Gastrocnemius medialis (tissue), 4 donors: Measurements from ENCODE around the gene BCL2L12. TPM values are rescaled to one million over a fixed set of nuclear protein-coding genes. Genes with fewer than 3 reads are reported as not detected.
A peak's percentile ranks its signal among the peaks of the same experiment; 100 is the strongest.

ENCODE experiments used
- ATAC-seq, 2 donors: fragments of 150-250 bp; one replicate each; pipeline ENCODE4 v1.9.1; 2016
- DNase-seq, 2 donors: peaks; one replicate each; pipeline ENCODE4 v3.0.0-alpha.2; 2019
- H3K27ac ChIP-seq, 4 donors: fragments of 200-600 bp; sonication (generic); 1 replicate in 1 of 4; 2 replicates in 3 of 4; pipeline ENCODE4 v1.5.1; 2016 to 2018; ENCODE audit warnings: mild to moderate bottlenecking in 2 of 4, moderate library complexity in 1 of 4
- H3K27me3 ChIP-seq, 3 donors: fragments of 200-600 bp; sonication (generic) in 2 of 3; 1 replicate in 1 of 3; 2 replicates in 2 of 3; pipeline versions ENCODE4 v1.5.1 to v1.6.0; 2016 to 2019; ENCODE audit warnings: mild to moderate bottlenecking in 1 of 3, moderate library complexity in 1 of 3
- H3K36me3 ChIP-seq, 2 donors: fragments of 200-600 bp; sonication (generic) in 1 of 2; one replicate each; pipeline ENCODE4 v1.5.1; 2017 to 2018
- H3K4me1 ChIP-seq, 2 donors: fragments of 200-600 bp; sonication (generic) in 1 of 2; one replicate each; pipeline ENCODE4 v1.5.1; 2016 to 2017; ENCODE audit warnings: mild to moderate bottlenecking in 2 of 2
- H3K4me3 ChIP-seq, 4 donors: fragments of 200-600 bp; sonication (generic) in 3 of 4; 1 replicate in 1 of 4; 2 replicates in 3 of 4; pipeline ENCODE4 v1.5.1; 2016 to 2019; ENCODE audit warnings: mild to moderate bottlenecking in 2 of 4
- H3K9me3 ChIP-seq, 3 donors: fragments of 200-600 bp; sonication (generic) in 2 of 3; 1 replicate in 1 of 3; 2 replicates in 2 of 3; pipeline ENCODE4 v1.5.1; 2016 to 2019
- POLR2A ChIP-seq, 2 donors: fragments of 450-650 bp; IDR thresholded peaks; one replicate each; pipeline ENCODE4 v1.6.1; 2017; ENCODE audit warnings: antibody characterized with exemption in 2 of 2, mild to moderate bottlenecking in 2 of 2, moderate library complexity in 2 of 2
- in situ Hi-C, 4 donors: fragments of 200-750 bp; cut with MboI; loops; one replicate each; pipeline versions ENCODE4 v1.15.0 to v1.8.0; 2017; ENCODE audit warnings: low sequenced_read_pairs in 4 of 4
- intact Hi-C: fragments of 100-400 bp; cut with DNase I; formaldehyde crosslinking; loops from one replicate; pipeline ENCODE4 v1.15.1; 2023; ENCODE audit warnings: low total_unique reads
- total RNA-seq, 4 donors: library from RNA; depleted of rRNA; stranded (reverse); fragments of >200 nt; gene quantifications; one replicate each; pipeline versions ENCODE4 v1.1.0 to v1.2.3, GENCODE V29; 2016
- TF ChIP-seq, protein P1 (sequence below), 5 experiments: fragments of 450-650 bp in 3 of 5; fragments of 200-600 bp in 2 of 5; sonication (generic) in 2 of 5; IDR thresholded peaks in 4 of 5; conservative IDR thresholded peaks in 1 of 5; 1 replicate in 4 of 5; 2 replicates in 1 of 5; pipeline ENCODE4 v1.5.1; 2016 to 2019; ENCODE audit warnings: antibody characterized with exemption in 5 of 5, mild to moderate bottlenecking in 3 of 5, moderate library complexity in 3 of 5

Gene BCL2L12
- total RNA-seq, 4 donors from 2014 or later, result 10.7 to 12.9 (median 11.8) TPM

DNA sequence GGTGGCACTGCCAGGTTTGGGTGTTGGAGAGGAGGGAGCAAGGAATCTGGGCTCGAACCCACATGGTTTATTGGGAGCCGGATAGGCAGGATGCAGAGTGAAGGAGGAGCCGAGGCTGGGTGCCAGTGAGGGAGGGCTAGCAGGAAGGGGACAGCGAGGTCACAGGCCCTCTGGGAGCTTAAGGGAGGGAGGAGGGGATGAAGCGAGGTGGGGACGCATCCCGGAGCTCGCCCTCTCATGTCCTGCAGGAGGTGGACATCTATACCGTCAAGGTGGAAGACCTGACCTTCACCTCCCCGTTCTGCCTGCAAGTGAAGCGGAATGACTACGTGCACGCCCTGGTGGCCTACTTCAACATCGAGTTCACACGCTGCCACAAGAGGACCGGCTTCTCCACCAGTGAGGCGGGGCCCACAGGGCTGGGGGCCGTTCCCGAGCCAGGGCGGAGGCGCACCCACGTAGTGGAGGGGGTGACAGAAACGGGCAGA lies 20.2 kb downstream of the BCL2L12 start:
- no peak overlapping the region for H3K4me3 ChIP-seq
- TF ChIP-seq, protein P1, sequence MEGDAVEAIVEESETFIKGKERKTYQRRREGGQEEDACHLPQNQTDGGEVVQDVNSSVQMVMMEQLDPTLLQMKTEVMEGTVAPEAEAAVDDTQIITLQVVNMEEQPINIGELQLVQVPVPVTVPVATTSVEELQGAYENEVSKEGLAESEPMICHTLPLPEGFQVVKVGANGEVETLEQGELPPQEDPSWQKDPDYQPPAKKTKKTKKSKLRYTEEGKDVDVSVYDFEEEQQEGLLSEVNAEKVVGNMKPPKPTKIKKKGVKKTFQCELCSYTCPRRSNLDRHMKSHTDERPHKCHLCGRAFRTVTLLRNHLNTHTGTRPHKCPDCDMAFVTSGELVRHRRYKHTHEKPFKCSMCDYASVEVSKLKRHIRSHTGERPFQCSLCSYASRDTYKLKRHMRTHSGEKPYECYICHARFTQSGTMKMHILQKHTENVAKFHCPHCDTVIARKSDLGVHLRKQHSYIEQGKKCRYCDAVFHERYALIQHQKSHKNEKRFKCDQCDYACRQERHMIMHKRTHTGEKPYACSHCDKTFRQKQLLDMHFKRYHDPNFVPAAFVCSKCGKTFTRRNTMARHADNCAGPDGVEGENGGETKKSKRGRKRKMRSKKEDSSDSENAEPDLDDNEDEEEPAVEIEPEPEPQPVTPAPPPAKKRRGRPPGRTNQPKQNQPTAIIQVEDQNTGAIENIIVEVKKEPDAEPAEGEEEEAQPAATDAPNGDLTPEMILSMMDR (IDR thresholded peaks at IDR 0.05 in 4 of 5, conservative IDR thresholded peaks at IDR 0.05 in 1 of 5), result no peak
- TF ChIP-seq POLR2A (IDR thresholded peaks at IDR 0.05), result no peak
- H3K27me3 ChIP-seq, result peaks cover 3 to 13% (median 7%) of the 10 kb centered on the region in 3 donors
- intact Hi-C loops (no loop called here), in situ Hi-C loops (no loop called here)
- ATAC-seq (no peak), DNase-seq (no peak)
- peaks cover 10 to 16% of the 10 kb centered on the region in 2 donors for H3K4me1 ChIP-seq
- peaks cover 0 to 62% of the 10 kb centered on the region in 2 donors for H3K36me3 ChIP-seq
- peak overlapping the region in 2 of 4 donors; percentile 33 to 34 for H3K27ac ChIP-seq
- no peaks in the 10 kb centered on the region for H3K9me3 ChIP-seq

DNA sequence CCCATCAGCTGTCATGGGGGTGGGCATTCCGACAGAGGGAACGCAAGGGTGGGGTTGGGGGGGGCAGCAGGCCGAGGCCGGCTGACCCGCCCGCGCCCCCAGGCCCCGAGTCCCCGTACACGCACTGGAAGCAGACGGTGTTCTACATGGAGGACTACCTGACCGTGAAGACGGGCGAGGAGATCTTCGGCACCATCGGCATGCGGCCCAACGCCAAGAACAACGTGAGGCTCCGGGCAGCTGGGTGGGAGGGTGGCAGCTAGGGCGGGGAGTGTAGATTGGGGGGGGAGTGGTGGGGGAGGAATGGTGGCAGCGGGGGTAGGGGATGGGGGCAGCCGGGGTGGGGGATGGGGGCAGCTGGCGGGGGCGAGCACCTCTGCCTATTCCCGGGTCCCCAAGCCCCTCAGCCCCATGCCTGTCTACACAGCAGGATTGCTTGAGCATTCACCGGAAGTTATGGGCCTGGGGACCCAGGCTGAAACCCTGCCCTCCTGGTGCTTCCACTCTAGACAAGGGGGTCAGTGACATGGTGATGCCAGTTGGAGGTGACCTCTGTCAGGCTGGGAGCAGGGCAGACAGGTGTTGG lies 20.9 kb downstream of the BCL2L12 start:
- peaks cover 0 to 55% of the 10 kb centered on the region in 2 donors for H3K36me3 ChIP-seq
- peak overlapping the region in 3 of 4 donors; percentile 34 to 72 (median 54) for H3K27ac ChIP-seq
- H3K27me3 ChIP-seq, result peaks cover 3 to 17% (median 11%) of the 10 kb centered on the region in 3 donors
- no peaks in the 10 kb centered on the region for H3K9me3 ChIP-seq
- H3K4me1 ChIP-seq, result peaks cover 10 to 13% of the 10 kb centered on the region in 2 donors
- no peak for ATAC-seq
- intact Hi-C loops (no loop called here), in situ Hi-C loops (no loop called here)
- peak overlapping the region in 1 of 4 donors; percentile 59 for H3K4me3 ChIP-seq
- TF ChIP-seq, protein P1 (IDR thresholded peaks at IDR 0.05 in 4 of 5, conservative IDR thresholded peaks at IDR 0.05 in 1 of 5), result no peak
- no peak for TF ChIP-seq POLR2A (IDR thresholded peaks at IDR 0.05)
- DNase-seq, result no peak

DNA sequence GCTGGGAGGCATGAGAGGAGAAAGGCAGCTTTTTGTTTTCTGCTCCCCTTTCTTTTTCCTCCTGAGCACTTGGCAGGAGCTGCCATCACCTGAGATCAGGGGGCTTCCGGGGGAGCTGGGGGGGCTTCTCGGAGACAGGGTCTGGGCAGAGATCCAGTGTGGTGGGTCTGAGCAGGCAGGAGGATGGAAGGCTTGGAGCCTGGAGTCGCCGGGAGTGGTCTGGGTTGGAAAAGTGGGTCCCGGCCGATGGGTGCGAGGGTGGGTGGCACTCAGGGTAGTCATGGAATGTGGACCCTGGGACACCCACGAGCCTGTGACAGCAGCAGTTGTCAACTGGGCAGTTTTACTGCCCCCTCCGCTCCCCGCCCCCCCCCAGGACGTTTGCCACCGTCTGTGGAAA lies 21.4 kb downstream of the BCL2L12 start:
- Histone ChIP-seq H3K36me3 (peaks cover 0 to 49% of the 10 kb centered on the region in 2 donors), H3K27me3 (peaks cover 3 to 17% (median 13%) of the 10 kb centered on the region in 3 donors), H3K9me3 (no peaks in the 10 kb centered on the region), H3K4me3 (peak overlapping the region in 2 of 4 donors; percentile 57 to 59), H3K4me1 (peaks cover 10 to 14% of the 10 kb centered on the region in 2 donors), H3K27ac (peak overlapping the region in 3 of 4 donors; percentile 34 to 72 (median 54))
- intact Hi-C loops (no loop called here), in situ Hi-C loops (no loop called here)
- DNase-seq (no peak), ATAC-seq (no peak)
- TF ChIP-seq POLR2A (IDR thresholded peaks at IDR 0.05), result no peak
- TF ChIP-seq, protein P1 (IDR thresholded peaks at IDR 0.05 in 4 of 5, conservative IDR thresholded peaks at IDR 0.05 in 1 of 5), result no peak

DNA sequence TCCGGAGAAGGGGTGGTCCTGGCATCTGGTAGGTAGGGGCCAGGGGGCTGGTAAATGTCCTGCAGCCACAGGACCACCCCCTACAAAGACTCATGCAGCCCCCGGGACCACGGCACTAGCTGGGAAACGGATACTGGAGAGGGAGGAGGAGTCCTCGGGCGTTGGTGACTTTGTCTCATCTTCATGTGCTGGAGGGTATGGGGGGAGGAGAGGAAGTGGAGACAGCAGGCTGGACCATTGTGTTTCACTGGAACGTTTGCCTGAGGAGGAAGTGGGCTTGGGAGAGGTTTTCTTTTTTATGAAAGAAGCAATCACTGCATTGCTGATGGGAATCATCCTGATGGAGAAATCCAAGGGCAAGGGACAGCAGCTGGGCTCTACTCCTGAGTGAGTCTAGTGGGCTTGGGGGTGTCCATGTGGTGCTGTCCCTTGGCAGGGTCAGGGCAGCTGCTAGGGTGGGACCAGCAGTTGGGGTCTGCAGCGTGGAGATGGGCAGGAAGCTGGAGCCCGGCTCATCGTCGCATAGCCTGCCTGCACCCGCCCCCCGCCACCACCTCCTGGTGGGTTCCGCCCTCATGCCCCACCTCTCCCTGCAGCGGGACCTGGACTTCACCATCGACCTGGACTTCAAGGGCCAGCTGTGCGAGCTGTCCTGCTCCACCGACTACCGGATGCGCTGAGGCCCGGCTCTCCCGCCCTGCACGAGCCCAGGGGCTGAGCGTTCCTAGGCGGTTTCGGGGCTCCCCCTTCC lies 22.0 kb downstream of the BCL2L12 start:
- intact Hi-C loops, result no loop called here
- Histone ChIP-seq H3K4me1 (peaks cover 10 to 14% of the 10 kb centered on the region in 2 donors), H3K36me3 (peaks cover 0 to 43% of the 10 kb centered on the region in 2 donors), H3K27me3 (peaks cover 3 to 17% (median 13%) of the 10 kb centered on the region in 3 donors), H3K9me3 (no peaks in the 10 kb centered on the region), H3K4me3 (peak overlapping the region in 3 of 4 donors; percentile 50 to 59 (median 57)), H3K27ac (peak overlapping the region in 3 of 4 donors; percentile 54 to 72 (median 58))
- no peak for ATAC-seq
- in situ Hi-C loops, result no loop called here
- no peak for DNase-seq
- TF ChIP-seq, protein P1 (IDR thresholded peaks at IDR 0.05 in 4 of 5, conservative IDR thresholded peaks at IDR 0.05 in 1 of 5), result no peak
- no peak for TF ChIP-seq POLR2A (IDR thresholded peaks at IDR 0.05)
